Testis (tissue), 3 donors: ENCODE measurements around the gene DCST2. TPM values are rescaled to one million over a fixed set of nuclear protein-coding genes. Genes with fewer than 3 reads are reported as not detected.

Experiments
- DNase-seq: peaks from one replicate; pipeline ENCODE4 v3.0.0-alpha.2; 2019
- H3K27ac ChIP-seq, 2 donors: fragments of 200-600 bp; sonication (generic); one replicate each; pipeline ENCODE4 v1.5.1; 2019
- H3K27me3 ChIP-seq: fragments of 200-600 bp; sonication (generic); one replicate; pipeline ENCODE4 v1.5.1; 2019
- H3K36me3 ChIP-seq: fragments of 200-600 bp; sonication (generic); one replicate; pipeline ENCODE4 v1.5.1; 2017; ENCODE audit warnings: low read depth; ENCODE audit errors: missing control alignments
- H3K4me1 ChIP-seq: fragments of 200-600 bp; sonication (generic); one replicate; pipeline ENCODE4 v1.5.1; 2019
- H3K4me3 ChIP-seq, 2 donors: fragments of 200-600 bp; sonication (generic); one replicate each; pipeline ENCODE4 v1.5.1; 2017 to 2019
- H3K9me3 ChIP-seq: fragments of 200-600 bp; sonication (generic); one replicate; pipeline ENCODE4 v1.5.1; 2017
- POLR2A ChIP-seq: fragments of 450-650 bp; IDR thresholded peaks from one replicate; pipeline ENCODE4 v1.6.1; 2017; ENCODE audit warnings: antibody characterized with exemption, mild to moderate bottlenecking, moderate library complexity
- WGBS, 2 donors: methylation state at CpG; one replicate each; pipeline ENCODE4 v1.1.5; 2018; 5-methylcytosine and 5-hydroxymethylcytosine counted together
- intact Hi-C: fragments of 100-400 bp; cut with DNase I; formaldehyde crosslinking; loops from one replicate; pipeline ENCODE4 v1.15.1; 2023; ENCODE audit warnings: low total_unique reads
- polyA plus RNA-seq: library from polyadenylated mRNA; stranded (reverse); fragments of 350-450 nt; fragmentation: Illumina TruSeq; extraction: RNeasy Lipid Tissue Mini Kit (QIAGEN cat#74804); gene quantifications from one replicate; pipeline ENCODE4 v1.2.3, GENCODE V29; 2014; ENCODE audit warnings: low read depth, low replicate concordance; ENCODE audit not compliant: insufficient read depth
- total RNA-seq, 2 donors: library from RNA; depleted of rRNA; stranded (reverse); fragments of >200 nt; gene quantifications; one replicate each; pipeline ENCODE4 v1.2.3, GENCODE V29; 2016
- TF ChIP-seq, protein P1 (sequence below), 3 experiments: fragments of 450-650 bp in 2 of 3; fragments of 200-600 bp in 1 of 3; sonication (generic) in 1 of 3; IDR thresholded peaks; one replicate each; pipeline ENCODE4 v1.5.1; 2016 to 2019; ENCODE audit warnings: antibody characterized with exemption in 3 of 3, mild to moderate bottlenecking in 2 of 3, moderate library complexity in 1 of 3

The DCST2 gene
- total and polyA plus RNA-seq, 3 donors from 2014 or later = 9.9 to 20.4 (median 14.4) TPM

GRCh38 chr1:155077758-155078445 lies 44.3 kb upstream of the DCST2 start:
- no peaks in the 10 kb centered on the region for H3K36me3 ChIP-seq

GRCh38 chr1:155077346-155077745 lies 43.8 kb upstream of the DCST2 start:
- intact Hi-C loops = no loop called here
- H3K4me1 ChIP-seq = peaks cover 36% of the 10 kb centered on the region
- no peak overlapping the region for H3K27ac ChIP-seq
- no peak overlapping the region for H3K4me3 ChIP-seq
- no peak for DNase-seq
- no peak for TF ChIP-seq POLR2A
- TF ChIP-seq, protein P1, sequence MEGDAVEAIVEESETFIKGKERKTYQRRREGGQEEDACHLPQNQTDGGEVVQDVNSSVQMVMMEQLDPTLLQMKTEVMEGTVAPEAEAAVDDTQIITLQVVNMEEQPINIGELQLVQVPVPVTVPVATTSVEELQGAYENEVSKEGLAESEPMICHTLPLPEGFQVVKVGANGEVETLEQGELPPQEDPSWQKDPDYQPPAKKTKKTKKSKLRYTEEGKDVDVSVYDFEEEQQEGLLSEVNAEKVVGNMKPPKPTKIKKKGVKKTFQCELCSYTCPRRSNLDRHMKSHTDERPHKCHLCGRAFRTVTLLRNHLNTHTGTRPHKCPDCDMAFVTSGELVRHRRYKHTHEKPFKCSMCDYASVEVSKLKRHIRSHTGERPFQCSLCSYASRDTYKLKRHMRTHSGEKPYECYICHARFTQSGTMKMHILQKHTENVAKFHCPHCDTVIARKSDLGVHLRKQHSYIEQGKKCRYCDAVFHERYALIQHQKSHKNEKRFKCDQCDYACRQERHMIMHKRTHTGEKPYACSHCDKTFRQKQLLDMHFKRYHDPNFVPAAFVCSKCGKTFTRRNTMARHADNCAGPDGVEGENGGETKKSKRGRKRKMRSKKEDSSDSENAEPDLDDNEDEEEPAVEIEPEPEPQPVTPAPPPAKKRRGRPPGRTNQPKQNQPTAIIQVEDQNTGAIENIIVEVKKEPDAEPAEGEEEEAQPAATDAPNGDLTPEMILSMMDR (IDR thresholded peaks at IDR 0.05) = no peak
- H3K36me3 ChIP-seq = no peaks in the 10 kb centered on the region
- whole genome bisulfite sequencing, 2 donors = 63 to 81% methylated on average over 3 of the region's 3 CpGs
- no peaks in the 10 kb centered on the region for H3K27me3 ChIP-seq
- H3K9me3 ChIP-seq = no peaks in the 10 kb centered on the region

More at GRCh38 chr1:155077758-155078445, 44.3 kb upstream of the DCST2 start:
- Histone ChIP-seq H3K4me1 (peaks cover 41% of the 10 kb centered on the region), H3K4me3 (peak overlapping the region in 1 of 2 donors; percentile 49), H3K9me3 (no peaks in the 10 kb centered on the region), H3K27ac (no peak overlapping the region), H3K27me3 (no peaks in the 10 kb centered on the region)
- WGBS, 2 donors = 30 to 42% methylated on average over 3 to 4 of the region's 4 CpGs
- TF ChIP-seq, protein P1 (IDR thresholded peaks at IDR 0.05) = no peak
- TF ChIP-seq POLR2A = no peak
- no peak for DNase-seq
- intact Hi-C loops = no loop called here

DNA sequence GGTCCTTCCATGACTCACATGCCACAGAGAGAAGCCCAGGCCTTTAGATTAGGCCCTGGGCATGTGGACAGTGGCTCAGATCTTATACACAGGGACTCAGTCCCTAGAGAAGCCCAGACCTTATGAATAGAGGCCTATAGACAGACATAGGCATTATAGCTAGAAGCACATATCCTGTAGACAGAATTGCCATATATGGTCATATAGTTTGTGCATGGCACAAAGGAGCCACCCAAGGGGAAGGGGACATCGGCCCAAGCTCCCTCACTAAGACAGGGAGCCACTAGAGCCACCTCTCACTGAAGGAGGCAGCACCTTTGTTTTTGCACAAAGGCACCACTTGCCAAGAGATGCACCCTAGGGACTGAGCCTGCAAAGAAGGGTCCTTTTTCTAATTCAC lies 42.8 kb upstream of the DCST2 start:
- 100% methylated on average over 1 of the region's 1 CpG; no CpG with 5 or more reads in 1 of the 2 donors for WGBS, 2 donors
- Histone ChIP-seq H3K27ac (no peak overlapping the region), H3K9me3 (no peaks in the 10 kb centered on the region), H3K4me3 (no peak overlapping the region), H3K4me1 (peaks cover 30% of the 10 kb centered on the region), H3K36me3 (no peaks in the 10 kb centered on the region), H3K27me3 (no peaks in the 10 kb centered on the region)
- no peak for TF ChIP-seq POLR2A
- TF ChIP-seq, protein P1 (IDR thresholded peaks at IDR 0.05) = no peak
- DNase-seq = no peak
- intact Hi-C loops = no loop called here

GRCh38 chr1:155075535-155075934 lies 42.0 kb upstream of the DCST2 start:
- no peaks in the 10 kb centered on the region for H3K36me3 ChIP-seq
- peaks cover 23% of the 10 kb centered on the region for H3K4me1 ChIP-seq
- intact Hi-C loops = no loop called here
- no peak overlapping the region for H3K27ac ChIP-seq
- TF ChIP-seq, protein P1 (IDR thresholded peaks at IDR 0.05) = no peak
- no peak for TF ChIP-seq POLR2A
- no peak overlapping the region for H3K4me3 ChIP-seq
- H3K27me3 ChIP-seq = no peaks in the 10 kb centered on the region
- H3K9me3 ChIP-seq = no peaks in the 10 kb centered on the region
- DNase-seq = no peak
- WGBS, 2 donors = 71 to 80% methylated on average over 4 to 5 of the region's 5 CpGs
